HG02759 (cell line): Measurements from ENCODE around the gene PVALEF.
"Not testable (repeated sequence)": the region's sequence is repeated elsewhere in the genome, so short reads cannot be mapped to it uniquely, and the experiment has no call there.

Experiments
- ATAC-seq: cut with Tn5 transposase; IDR thresholded peaks from one replicate; pipeline ENCODE4 v1.9.1; 2021; ENCODE audit warnings: mild to moderate bottlenecking, moderate library complexity; ENCODE audit not compliant: unreplicated experiment

The PVALEF gene

GRCh38 chr17:81210868-81211267 lies 45.6 kb downstream of the PVALEF start:
- ATAC-seq: no peak

- no peak for ATAC-seq
Observed at GRCh38 chr17:81212365-81212764, 47.1 kb downstream of the PVALEF start.

- ATAC-seq: no peak
Observed at GRCh38 chr17:81213978-81214377, 48.7 kb downstream of the PVALEF start.

- ATAC-seq: no peak
Observed at GRCh38 chr17:81217491-81217890, 52.2 kb downstream of the PVALEF start.

- no peak for ATAC-seq
Observed at GRCh38 chr17:81218459-81218858, 53.2 kb downstream of the PVALEF start.

GRCh38 chr17:81218991-81219390 lies 53.7 kb downstream of the PVALEF start:
- no peak for ATAC-seq

GRCh38 chr17:81219476-81220180 lies 54.3 kb downstream of the PVALEF start:
- ATAC-seq: no peak

GRCh38 chr17:81221371-81221841 lies 56.1 kb downstream of the PVALEF start:
- no peak for ATAC-seq

GRCh38 chr17:81221842-81222619 lies 56.7 kb downstream of the PVALEF start:
- no peak for ATAC-seq

- ATAC-seq: no peak
Observed at GRCh38 chr17:81222620-81222905, 57.3 kb downstream of the PVALEF start.

GRCh38 chr17:81222906-81223761 lies 57.8 kb downstream of the PVALEF start, which contains the start of gene CEP131:
Gene CEP131 (minus strand): TSS chr17:81222965. CDS start chr17:81220056, 2,909 bp downstream.
- peak; percentile 93 for ATAC-seq

- no peak for ATAC-seq
Observed at GRCh38 chr17:81223762-81224130, 58.4 kb downstream of the PVALEF start.

- not testable (repeated sequence) for ATAC-seq
Observed at GRCh38 chr17:81227630-81228029, 62.3 kb downstream of the PVALEF start.

- ATAC-seq: no peak
Observed at GRCh38 chr17:81228420-81228819, 63.1 kb downstream of the PVALEF start.

GRCh38 chr17:81228834-81229665 lies 63.7 kb downstream of the PVALEF start:
- no peak for ATAC-seq

- ATAC-seq: no peak
Observed at GRCh38 chr17:81229666-81229920, 64.3 kb downstream of the PVALEF start.

GRCh38 chr17:81230043-81230820 lies 64.9 kb downstream of the PVALEF start:
- ATAC-seq: no peak

GRCh38 chr17:81231121-81231645 lies 65.9 kb downstream of the PVALEF start:
- no peak for ATAC-seq

- no peak for ATAC-seq
Observed at GRCh38 chr17:81231766-81232581, 66.7 kb downstream of the PVALEF start.
